SK-N-SH (cell line): Measurements from ENCODE around the gene IL22RA1. TPM values are rescaled to one million over a fixed set of nuclear protein-coding genes. Genes with fewer than 3 reads are reported as not detected.

Source experiments
- CTCF ChIA-PET: fragments of 300-600, 350-600 bp; formaldehyde crosslinking; extraction: SDS; loops from one replicate; lab custom pipeline; 2021; lab: Yijun Ruan, JAX
- POLR2A ChIA-PET: fragments of 350-600 bp; sonication (Branson Sonifier 250); formaldehyde crosslinking; extraction: SDS; loops from one replicate; lab custom pipeline; 2020; ENCODE audit warnings: antibody characterized with exemption, inconsistent platforms; lab: Yijun Ruan, JAX
- DNase-seq: peaks from one replicate; pipeline ENCODE4 v3.0.0; 2012
- H2AFZ ChIP-seq: fragments of 200-600 bp; sonication (generic); 2 replicates; pipeline ENCODE4 v1.8.1; 2016; ENCODE audit warnings: antibody characterized with exemption, mild to moderate bottlenecking, low read depth
- H3F3A ChIP-seq: fragments of 200-600 bp; sonication (generic); replicated peaks from 2 replicates; pipeline ENCODE3; 2016; ENCODE audit warnings: antibody characterized with exemption, mild to moderate bottlenecking; ENCODE audit not compliant: insufficient read depth
- H3K27ac ChIP-seq, 2 experiments: fragments of 200-500 bp in 1 of 2; fragments of 200-600 bp in 1 of 2; sonication (Bioruptor generic) in 1 of 2; sonication (generic), shearing (Covaris generic) in 1 of 2; 2 replicates each; pipeline versions ENCODE4 v1.5.1 to v1.6.1; 2014 to 2016; ENCODE audit warnings: low read depth in 2 of 2, inconsistent platforms in 1 of 2, low read length in 1 of 2, mild to moderate bottlenecking in 1 of 2, mixed read lengths in 1 of 2
- H3K27me3 ChIP-seq: fragments of 200-600 bp; sonication (generic), shearing (Covaris generic); 2 replicates; pipeline ENCODE4 v1.6.1; 2016; ENCODE audit warnings: mixed run types; ENCODE audit not compliant: insufficient read depth
- H3K36me3 ChIP-seq, 2 experiments: fragments of 200-500 bp in 1 of 2; fragments of 200-600 bp in 1 of 2; sonication (Bioruptor generic) in 1 of 2; sonication (generic) in 1 of 2; replicated peaks in 1 of 2; 2 replicates each; pipeline versions ENCODE3 to v1.5.1; 2014 to 2016; ENCODE audit warnings: low read length in 1 of 2, mild to moderate bottlenecking in 1 of 2; ENCODE audit not compliant: insufficient read depth in 2 of 2, control insufficient read depth in 1 of 2
- H3K4me1 ChIP-seq, 2 experiments: fragments of 200-500 bp in 1 of 2; fragments of 200-600 bp in 1 of 2; sonication (Bioruptor generic) in 1 of 2; sonication (generic), shearing (Covaris generic) in 1 of 2; 2 replicates each; pipeline versions ENCODE4 v1.5.1 to v1.6.1; 2014 to 2016; ENCODE audit warnings: low read depth in 1 of 2, low read length in 1 of 2, mixed run types in 1 of 2; ENCODE audit not compliant: insufficient read depth in 2 of 2, control insufficient read depth in 1 of 2
- H3K4me2 ChIP-seq: fragments of 200-600 bp; sonication (generic), shearing (Covaris generic); 2 replicates; pipeline ENCODE4 v1.6.1; 2017; ENCODE audit warnings: mixed run types
- H3K4me3 ChIP-seq, 2 experiments: fragments of 200-500 bp in 1 of 2; fragments of 200-600 bp in 1 of 2; sonication (Bioruptor generic) in 1 of 2; sonication (generic), shearing (Covaris generic) in 1 of 2; 2 replicates each; pipeline versions ENCODE4 v1.5.1 to v1.8.1; 2014 to 2016; ENCODE audit warnings: low read depth in 2 of 2, inconsistent platforms in 1 of 2, low read length in 1 of 2, mild to moderate bottlenecking in 1 of 2, mixed read lengths in 1 of 2, moderate library complexity in 1 of 2
- H3K79me2 ChIP-seq: fragments of 200-600 bp; sonication (generic); 2 replicates; pipeline ENCODE4 v1.8.1; 2017; ENCODE audit warnings: mild to moderate bottlenecking; ENCODE audit not compliant: insufficient read depth
- H3K9ac ChIP-seq: fragments of 200-600 bp; sonication (generic); 2 replicates; pipeline ENCODE4 v1.6.1; 2017; ENCODE audit warnings: mixed run types
- H3K9me2 ChIP-seq: fragments of 200-600 bp; sonication (generic); 2 replicates; pipeline ENCODE4 v1.6.1; 2017; ENCODE audit warnings: mixed run types
- H3K9me3 ChIP-seq: fragments of 200-600 bp; sonication (generic); 2 replicates; pipeline ENCODE4 v1.6.1; 2017; ENCODE audit warnings: mixed run types, mild to moderate bottlenecking, moderate library complexity
- H4K20me1 ChIP-seq: fragments of 200-600 bp; sonication (generic); 2 replicates; pipeline ENCODE4 v1.6.1; 2017; ENCODE audit warnings: mild to moderate bottlenecking, mixed run types; ENCODE audit not compliant: insufficient read depth
- CHD2 ChIP-seq: fragments of 150-350 bp; IDR thresholded peaks from 2 replicates; pipeline ENCODE4 v1.6.1; 2018; ENCODE audit warnings: low read length; ENCODE audit not compliant: partially characterized antibody
- ELF1 ChIP-seq: IDR thresholded peaks from 2 replicates; pipeline ENCODE4 v1.4.0; 2012
- EZH2phosphoT487 ChIP-seq: fragments of 200-600 bp; sonication (generic); IDR thresholded peaks from 2 replicates; pipeline ENCODE4 v1.6.1; 2017; ENCODE audit warnings: low read depth, mixed run types, mild to moderate bottlenecking, antibody characterized with exemption, moderate library complexity, borderline replicate concordance
- FOXJ3 ChIP-seq: sonication (generic); formaldehyde crosslinking; IDR thresholded peaks from 2 replicates; pipeline ENCODE4 v1.5.1; 2020; ENCODE audit warnings: mild to moderate bottlenecking, missing genetic modification reagents
- FOXM1 ChIP-seq: IDR thresholded peaks from 2 replicates; pipeline ENCODE4 v1.4.0; 2012; ENCODE audit warnings: low read depth, mild to moderate bottlenecking
- GABPA ChIP-seq: IDR thresholded peaks from 2 replicates; pipeline ENCODE4 v1.4.0; 2012; ENCODE audit warnings: low read depth, mild to moderate bottlenecking
- JUND ChIP-seq: IDR thresholded peaks from 2 replicates; pipeline ENCODE4 v1.4.0; 2012
- MXI1 ChIP-seq: IDR thresholded peaks from 2 replicates; pipeline ENCODE4 v1.6.1; 2012; ENCODE audit warnings: mild to moderate bottlenecking, low read depth, low read length, improper control_type of control experiment
- POLR2AphosphoS5 ChIP-seq: IDR thresholded peaks from 2 replicates; pipeline ENCODE4 v1.6.1; 2012; ENCODE audit warnings: low read depth, low read length
- RCOR1 ChIP-seq: fragments of 150-350 bp; IDR thresholded peaks from 2 replicates; pipeline ENCODE4 v1.6.1; 2017; ENCODE audit warnings: antibody characterized with exemption, low read length
- RFX5 ChIP-seq: IDR thresholded peaks from 2 replicates; pipeline ENCODE4 v1.6.1; 2012; ENCODE audit warnings: mild to moderate bottlenecking, improper control_type of control experiment, low read length
- SMC3 ChIP-seq: IDR thresholded peaks from 2 replicates; pipeline ENCODE4 v1.6.1; 2012; ENCODE audit warnings: low read depth, low read length, improper control_type of control experiment
- TEAD4 ChIP-seq: IDR thresholded peaks from 2 replicates; pipeline ENCODE4 v1.4.0; 2012; ENCODE audit warnings: mild to moderate bottlenecking, borderline replicate concordance; ENCODE audit not compliant: insufficient read depth
- WGBS: methylation state at CpG from one replicate; pipeline ENCODE4 v1.1.6; 2017; ENCODE audit warnings: low lambda C conversion rate; 5-methylcytosine and 5-hydroxymethylcytosine counted together
- polyA plus RNA-seq, 3 experiments: library from polyadenylated mRNA; depleted of rRNA; stranded (reverse); fragments of >200 nt; gene quantifications; 2 replicates each; pipeline ENCODE4 v1.2.3, GENCODE V29; 2012
- TF ChIP-seq, protein P1 (sequence below): IDR thresholded peaks from 2 replicates; pipeline ENCODE4 v1.4.0; 2012; ENCODE audit warnings: low read depth
- TF ChIP-seq, protein P2 (sequence below): IDR thresholded peaks from 2 replicates; pipeline ENCODE4 v1.6.1; 2012; ENCODE audit warnings: mild to moderate bottlenecking, low read depth, low read length, moderate library complexity
- TF ChIP-seq, protein P3 (sequence below): fragments of 150-350 bp; IDR thresholded peaks from 2 replicates; pipeline ENCODE4 v1.6.1; 2016; ENCODE audit warnings: mild to moderate bottlenecking, low read depth, low read length

Gene IL22RA1
- polyA plus RNA-seq, 1 of the 3 experiments (the other 2 are of a cell fraction), result 0.03 TPM

DNA sequence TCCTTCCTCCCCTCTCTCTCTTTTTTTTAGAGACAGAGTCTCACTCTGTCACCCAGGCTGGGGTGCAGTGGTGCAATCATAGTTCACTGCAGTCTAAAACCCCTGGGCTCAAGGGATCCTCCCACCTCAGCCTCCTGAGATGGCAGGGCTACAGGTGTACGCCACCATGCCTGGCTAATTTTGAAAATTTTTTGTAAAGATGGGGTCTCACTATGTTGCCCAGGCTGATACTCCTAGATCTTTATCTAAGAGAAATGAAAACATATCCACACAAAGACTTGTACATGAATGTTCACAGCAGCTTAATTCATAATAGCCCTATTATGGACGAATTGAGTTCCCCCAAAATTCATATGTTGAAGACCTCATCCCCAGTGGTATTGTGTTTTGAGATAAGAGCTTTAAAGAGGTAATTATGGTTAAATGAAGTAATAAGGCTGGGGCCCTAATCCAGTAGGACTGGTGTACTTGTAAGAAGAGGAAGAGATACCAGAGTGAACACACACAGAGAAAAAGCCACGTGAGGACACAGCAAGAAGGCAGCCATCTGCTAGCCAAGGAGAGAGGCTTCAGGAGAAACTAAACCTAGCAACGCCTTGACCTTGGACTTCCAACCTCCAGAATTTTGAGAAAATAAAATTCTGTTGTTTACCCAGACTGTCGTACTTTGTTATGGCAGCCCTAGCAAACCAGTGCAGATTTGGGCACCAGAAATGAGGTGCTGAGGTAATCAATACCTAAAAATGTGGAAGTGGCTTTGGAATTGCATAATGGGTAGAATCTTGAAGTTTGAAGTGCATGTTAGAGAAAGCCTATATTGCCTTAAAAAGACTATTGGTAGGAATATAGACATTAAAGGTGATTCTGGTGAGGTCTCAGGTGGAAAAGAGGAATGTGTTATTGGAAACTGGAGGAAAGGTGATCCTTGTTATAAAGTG, 31.0 kb upstream of the IL22RA1 start:
- H3K4me2 ChIP-seq, result no peak overlapping the region
- ChIA-PET POLR2A (no interaction called here), CTCF (interaction anchor here (0.6 to 1.3 kb wide), 3 partner anchors 23 to 217 kb away, joined by 3 to 4 read pairs (median 3); no protein-coding TSS in a partner anchor)
- H4K20me1 ChIP-seq, result no peaks in the 10 kb centered on the region
- H3K36me3 ChIP-seq, result no peaks in the 10 kb centered on the region
- no peaks in the 10 kb centered on the region for H3F3A ChIP-seq
- no peaks in the 10 kb centered on the region for H3K4me1 ChIP-seq
- no peak for TF ChIP-seq GABPA
- TF ChIP-seq, protein P1, sequence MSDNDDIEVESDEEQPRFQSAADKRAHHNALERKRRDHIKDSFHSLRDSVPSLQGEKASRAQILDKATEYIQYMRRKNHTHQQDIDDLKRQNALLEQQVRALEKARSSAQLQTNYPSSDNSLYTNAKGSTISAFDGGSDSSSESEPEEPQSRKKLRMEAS, result no peak
- TF ChIP-seq FOXM1, result no peak
- no peak for TF ChIP-seq RCOR1
- TF ChIP-seq POLR2AphosphoS5, result no peak
- TF ChIP-seq TEAD4, result no peak
- no peak for TF ChIP-seq MXI1
- no peak for TF ChIP-seq RFX5
- TF ChIP-seq EZH2phosphoT487, result no peak
- no peak for TF ChIP-seq JUND
- no peak for TF ChIP-seq FOXJ3 (CRISPR knock-in tag)
- TF ChIP-seq CHD2, result no peak
- TF ChIP-seq ELF1, result no peak
- TF ChIP-seq, protein P2, sequence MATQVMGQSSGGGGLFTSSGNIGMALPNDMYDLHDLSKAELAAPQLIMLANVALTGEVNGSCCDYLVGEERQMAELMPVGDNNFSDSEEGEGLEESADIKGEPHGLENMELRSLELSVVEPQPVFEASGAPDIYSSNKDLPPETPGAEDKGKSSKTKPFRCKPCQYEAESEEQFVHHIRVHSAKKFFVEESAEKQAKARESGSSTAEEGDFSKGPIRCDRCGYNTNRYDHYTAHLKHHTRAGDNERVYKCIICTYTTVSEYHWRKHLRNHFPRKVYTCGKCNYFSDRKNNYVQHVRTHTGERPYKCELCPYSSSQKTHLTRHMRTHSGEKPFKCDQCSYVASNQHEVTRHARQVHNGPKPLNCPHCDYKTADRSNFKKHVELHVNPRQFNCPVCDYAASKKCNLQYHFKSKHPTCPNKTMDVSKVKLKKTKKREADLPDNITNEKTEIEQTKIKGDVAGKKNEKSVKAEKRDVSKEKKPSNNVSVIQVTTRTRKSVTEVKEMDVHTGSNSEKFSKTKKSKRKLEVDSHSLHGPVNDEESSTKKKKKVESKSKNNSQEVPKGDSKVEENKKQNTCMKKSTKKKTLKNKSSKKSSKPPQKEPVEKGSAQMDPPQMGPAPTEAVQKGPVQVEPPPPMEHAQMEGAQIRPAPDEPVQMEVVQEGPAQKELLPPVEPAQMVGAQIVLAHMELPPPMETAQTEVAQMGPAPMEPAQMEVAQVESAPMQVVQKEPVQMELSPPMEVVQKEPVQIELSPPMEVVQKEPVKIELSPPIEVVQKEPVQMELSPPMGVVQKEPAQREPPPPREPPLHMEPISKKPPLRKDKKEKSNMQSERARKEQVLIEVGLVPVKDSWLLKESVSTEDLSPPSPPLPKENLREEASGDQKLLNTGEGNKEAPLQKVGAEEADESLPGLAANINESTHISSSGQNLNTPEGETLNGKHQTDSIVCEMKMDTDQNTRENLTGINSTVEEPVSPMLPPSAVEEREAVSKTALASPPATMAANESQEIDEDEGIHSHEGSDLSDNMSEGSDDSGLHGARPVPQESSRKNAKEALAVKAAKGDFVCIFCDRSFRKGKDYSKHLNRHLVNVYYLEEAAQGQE, result no peak
- TF ChIP-seq, protein P3, sequence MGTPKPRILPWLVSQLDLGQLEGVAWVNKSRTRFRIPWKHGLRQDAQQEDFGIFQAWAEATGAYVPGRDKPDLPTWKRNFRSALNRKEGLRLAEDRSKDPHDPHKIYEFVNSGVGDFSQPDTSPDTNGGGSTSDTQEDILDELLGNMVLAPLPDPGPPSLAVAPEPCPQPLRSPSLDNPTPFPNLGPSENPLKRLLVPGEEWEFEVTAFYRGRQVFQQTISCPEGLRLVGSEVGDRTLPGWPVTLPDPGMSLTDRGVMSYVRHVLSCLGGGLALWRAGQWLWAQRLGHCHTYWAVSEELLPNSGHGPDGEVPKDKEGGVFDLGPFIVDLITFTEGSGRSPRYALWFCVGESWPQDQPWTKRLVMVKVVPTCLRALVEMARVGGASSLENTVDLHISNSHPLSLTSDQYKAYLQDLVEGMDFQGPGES, result no peak
- no peak for TF ChIP-seq SMC3
- WGBS, result 39% methylated on average over 5 of the region's 5 CpGs
- no peaks in the 10 kb centered on the region for H3K9me2 ChIP-seq
- H3K4me3 ChIP-seq, result no peak overlapping the region
- H3K27me3 ChIP-seq, result no peaks in the 10 kb centered on the region
- no peaks in the 10 kb centered on the region; the same call in 1 of the 2 replicates for H3K9me3 ChIP-seq
- no peak for DNase-seq
- no peak overlapping the region for H3K27ac ChIP-seq
- no peak overlapping the region for H2AFZ ChIP-seq
- H3K9ac ChIP-seq, result no peak overlapping the region
- H3K79me2 ChIP-seq, result no peaks in the 10 kb centered on the region
